ENCODE results near the gene KRT14. TPM values are rescaled to one million over a fixed set of nuclear protein-coding genes. Genes with fewer than 3 reads are reported as not detected.
"Not testable (repeated sequence)": the region's sequence is repeated elsewhere in the genome, so short reads cannot be mapped to it uniquely, and the experiment has no call there.

KRT14 gene
- total and polyA plus RNA-seq, 2 of the 4 experiments (the other 2 are of a cell fraction) = not detected

DNA sequence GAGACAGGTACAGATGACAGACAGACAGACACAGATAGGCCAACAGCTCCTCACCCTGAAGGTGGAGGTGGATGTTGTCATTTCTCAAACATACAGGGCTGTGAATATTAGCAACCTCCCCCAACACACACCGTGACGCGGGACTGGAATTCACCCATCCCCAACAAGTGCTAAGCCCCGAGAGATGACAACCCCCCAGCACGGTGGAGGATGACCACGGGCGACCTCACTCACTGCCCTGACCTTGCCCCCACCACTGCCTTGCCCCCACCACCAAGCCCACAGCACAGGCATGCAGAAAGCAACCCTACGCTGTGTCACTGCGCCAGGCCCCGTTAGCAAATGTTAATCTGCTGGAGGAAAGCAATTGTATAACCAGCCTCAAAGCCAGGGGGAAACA is 42.6 kb upstream of the KRT14 start (continued):
- TF ChIP-seq, protein P1, sequence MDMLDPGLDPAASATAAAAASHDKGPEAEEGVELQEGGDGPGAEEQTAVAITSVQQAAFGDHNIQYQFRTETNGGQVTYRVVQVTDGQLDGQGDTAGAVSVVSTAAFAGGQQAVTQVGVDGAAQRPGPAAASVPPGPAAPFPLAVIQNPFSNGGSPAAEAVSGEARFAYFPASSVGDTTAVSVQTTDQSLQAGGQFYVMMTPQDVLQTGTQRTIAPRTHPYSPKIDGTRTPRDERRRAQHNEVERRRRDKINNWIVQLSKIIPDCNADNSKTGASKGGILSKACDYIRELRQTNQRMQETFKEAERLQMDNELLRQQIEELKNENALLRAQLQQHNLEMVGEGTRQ (IDR thresholded peaks at IDR 0.05; ENCODE audit: low read depth, low read length) = no peak
- no peak for TF ChIP-seq CEBPB (IDR thresholded peaks at IDR 0.05; ENCODE audit: low read depth, low read length)

DNA sequence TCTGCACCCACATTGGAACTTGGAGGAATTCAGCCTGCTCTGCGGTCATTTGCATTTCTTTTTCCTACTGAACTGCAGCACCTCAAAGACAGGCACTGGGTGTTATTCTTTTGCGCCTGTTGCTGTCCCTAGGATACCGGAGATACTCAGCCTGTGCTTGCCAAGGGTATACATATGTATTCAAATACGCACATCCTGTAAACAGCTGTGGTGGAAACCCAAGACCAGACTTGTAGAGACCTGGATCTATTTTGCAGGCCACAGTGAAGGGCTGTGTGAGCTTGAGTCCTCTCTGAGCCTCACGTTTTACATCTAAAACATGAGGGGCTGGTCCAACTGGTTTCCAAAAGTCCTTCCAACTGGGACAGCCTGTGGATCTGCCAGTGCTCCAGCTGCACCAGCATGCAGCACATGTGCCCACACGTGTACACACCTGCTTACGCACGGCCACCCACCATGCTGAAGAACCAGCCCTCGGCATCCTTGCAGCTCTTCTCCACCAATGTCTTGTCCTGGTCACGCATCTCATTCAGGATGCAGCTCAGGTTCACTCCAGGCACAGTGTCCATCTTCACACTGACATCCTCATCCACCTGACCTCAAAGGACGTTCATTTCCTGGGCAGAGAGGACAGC is 42.0 kb upstream of the KRT14 start:
- H2BK120ac ChIP-seq (ENCODE audit: low read depth, low read length); DNase-seq; dilution Hi-C loops (cut with HindIII; ENCODE audit: low sequenced_read_pairs, unreplicated experiment); POLR2A ChIA-PET (ENCODE audit: unreplicated experiment); H2BK5ac ChIP-seq (ENCODE audit: low read depth, low read length, poor library complexity, severe bottlenecking); H4K20me1 ChIP-seq (ENCODE audit: insufficient read depth, low read length); intact Hi-C loops (cut with micrococcal nuclease); H2AK5ac ChIP-seq (ENCODE audit: low read depth, low read length); H3K56ac ChIP-seq (ENCODE audit: extremely low read depth, insufficient read depth, low read length); H3K79me1 ChIP-seq (ENCODE audit: low read depth in 1 of 2, low read length in 2 of 2); ATAC-seq (ENCODE audit: low read depth); H3K14ac ChIP-seq (replicated peaks; ENCODE audit: low read depth, low read length); H4K8ac ChIP-seq (ENCODE audit: low read depth in 2 of 2, low read length in 2 of 2); H2BK20ac ChIP-seq (ENCODE audit: low read depth, low read length); H4K91ac ChIP-seq (ENCODE audit: insufficient read depth, low read depth, low read length); H3K36me3 ChIP-seq (ENCODE audit: control insufficient read depth, insufficient read depth, low read length); BruUV-seq (replicated peaks); CTCF ChIA-PET; H3K9ac ChIP-seq (ENCODE audit: low read depth, low read length); H3K4me1 ChIP-seq (ENCODE audit: control insufficient read depth, insufficient read depth, low read length); H3K23ac ChIP-seq (ENCODE audit: low read depth, low read length); H3K9me1 ChIP-seq (ENCODE audit: insufficient read depth, low read length); H2AFZ ChIP-seq (replicated peaks; ENCODE audit: low read length, poor library complexity); H3K27ac ChIP-seq (ENCODE audit: insufficient read depth, low read length); H3K4ac ChIP-seq (ENCODE audit: low read depth, low read length); H2AK9ac ChIP-seq (replicated peaks; ENCODE audit: low read depth, low read length, poor library complexity); H3K4me3 ChIP-seq (ENCODE audit: insufficient read depth, low read depth, low read length); in situ Hi-C loops (cut with MboI; ENCODE audit: low sequenced_read_pairs); H3K18ac ChIP-seq (ENCODE audit: low read depth, low read length); H2BK15ac ChIP-seq (ENCODE audit: low read depth, low read length); H3K9me3 ChIP-seq (ENCODE audit: control insufficient read depth, insufficient read depth, low read length); H3K4me2 ChIP-seq (ENCODE audit: low read depth, low read length); H4K5ac ChIP-seq (ENCODE audit: low read depth, low read length): not testable (repeated sequence)
- peaks cover 17% of the 10 kb centered on the region for H3K27me3 ChIP-seq (ENCODE audit: control insufficient read depth, insufficient read depth, low read length)
- 78% methylated on average over 4 of the region's 11 CpGs; no CpG with 5 or more reads in 1 of the 2 experiments for WGBS, 2 experiments (ENCODE audit: extremely low coverage in 2 of 2, insufficient read length in 1 of 2)

DNA sequence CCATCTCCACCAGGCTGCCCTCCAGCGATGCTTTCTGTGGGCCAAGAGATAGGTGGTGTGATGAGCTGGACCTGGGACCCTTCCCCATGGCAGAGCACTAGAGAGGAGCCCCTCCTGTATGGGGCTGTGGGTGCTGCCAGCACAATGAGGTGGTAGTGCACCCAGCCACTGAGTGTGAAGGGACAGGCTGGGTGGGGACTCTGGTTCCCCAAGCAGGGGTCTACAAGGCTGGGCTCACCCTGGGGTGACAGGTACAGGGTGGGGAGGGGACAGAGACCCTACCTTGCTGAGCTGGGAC is 41.3 kb upstream of the KRT14 start:
- H3K14ac ChIP-seq (replicated peaks; ENCODE audit: low read depth, low read length); H2BK5ac ChIP-seq (ENCODE audit: low read depth, low read length, poor library complexity, severe bottlenecking); H2BK15ac ChIP-seq (ENCODE audit: low read depth, low read length); H3K9me1 ChIP-seq (ENCODE audit: insufficient read depth, low read length); H3K56ac ChIP-seq (ENCODE audit: extremely low read depth, insufficient read depth, low read length); DNase-seq; BruUV-seq (replicated peaks); H2BK120ac ChIP-seq (ENCODE audit: low read depth, low read length); H3K4ac ChIP-seq (ENCODE audit: low read depth, low read length); H2AK5ac ChIP-seq (ENCODE audit: low read depth, low read length); H2BK20ac ChIP-seq (ENCODE audit: low read depth, low read length); H3K9ac ChIP-seq (ENCODE audit: low read depth, low read length); H3K9me3 ChIP-seq (ENCODE audit: control insufficient read depth, insufficient read depth, low read length); CTCF ChIA-PET; H3K23ac ChIP-seq (ENCODE audit: low read depth, low read length); H3K4me1 ChIP-seq (ENCODE audit: control insufficient read depth, insufficient read depth, low read length); dilution Hi-C loops (cut with HindIII; ENCODE audit: low sequenced_read_pairs, unreplicated experiment); H3K18ac ChIP-seq (ENCODE audit: low read depth, low read length); H4K91ac ChIP-seq (ENCODE audit: insufficient read depth, low read depth, low read length); H3K4me2 ChIP-seq (ENCODE audit: low read depth, low read length); intact Hi-C loops (cut with micrococcal nuclease); POLR2A ChIA-PET (ENCODE audit: unreplicated experiment); H4K20me1 ChIP-seq (ENCODE audit: insufficient read depth, low read length); H3K79me1 ChIP-seq (ENCODE audit: low read depth in 1 of 2, low read length in 2 of 2); H2AK9ac ChIP-seq (replicated peaks; ENCODE audit: low read depth, low read length, poor library complexity); H2AFZ ChIP-seq (replicated peaks; ENCODE audit: low read length, poor library complexity); H3K36me3 ChIP-seq (ENCODE audit: control insufficient read depth, insufficient read depth, low read length); H4K5ac ChIP-seq (ENCODE audit: low read depth, low read length); H3K4me3 ChIP-seq (ENCODE audit: insufficient read depth, low read depth, low read length); H3K27ac ChIP-seq (ENCODE audit: insufficient read depth, low read length); ATAC-seq (ENCODE audit: low read depth); in situ Hi-C loops (cut with MboI; ENCODE audit: low sequenced_read_pairs); H4K8ac ChIP-seq (ENCODE audit: low read depth in 2 of 2, low read length in 2 of 2): not testable (repeated sequence)
- WGBS, 2 experiments (ENCODE audit: extremely low coverage in 2 of 2, insufficient read length in 1 of 2) = no CpG with 5 or more reads among the region's 1 CpG
- H3K27me3 ChIP-seq (ENCODE audit: control insufficient read depth, insufficient read depth, low read length) = peaks cover 18% of the 10 kb centered on the region

All from IMR-90 (cell line).